Fibroblast of skin of right biceps (primary cell): ENCODE results near the gene ZNF521.
"Not testable (repeated sequence)": the region's sequence is repeated elsewhere in the genome, so short reads cannot be mapped to it uniquely, and the experiment has no call there.

ENCODE experiments used
- DNase-seq: peaks from one replicate; pipeline ENCODE4 v3.0.0-alpha.2; 2013

ZNF521 gene

DNA sequence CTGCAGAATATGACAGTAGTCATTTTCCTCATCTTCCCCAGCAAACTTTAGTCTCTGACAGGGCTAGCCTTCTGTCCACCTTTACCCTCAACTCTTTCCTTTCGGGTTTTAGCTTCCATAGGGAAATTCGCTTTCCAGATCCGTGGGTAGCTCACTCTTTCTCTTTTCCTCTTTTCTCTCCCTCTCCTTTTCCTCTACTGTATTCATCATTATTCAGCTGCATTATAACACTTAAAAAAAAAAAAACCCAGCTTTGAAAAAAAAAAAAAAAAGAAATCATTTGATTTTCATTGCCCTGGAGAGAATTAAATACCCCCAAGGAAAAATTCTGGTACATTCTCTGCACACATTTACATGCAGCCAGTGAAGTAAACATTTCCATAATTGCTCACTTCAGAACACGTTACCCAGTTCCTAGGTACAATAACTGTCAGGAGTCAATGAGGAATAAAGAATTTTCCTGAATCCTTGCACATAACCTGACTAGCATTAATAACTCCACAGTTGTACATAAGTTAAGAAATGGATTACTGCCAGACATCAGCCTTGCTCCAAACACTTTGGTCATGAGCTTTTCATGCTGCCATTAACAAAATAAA, 63.5 kb downstream of the ZNF521 start:
- DNase-seq: no peak

DNA sequence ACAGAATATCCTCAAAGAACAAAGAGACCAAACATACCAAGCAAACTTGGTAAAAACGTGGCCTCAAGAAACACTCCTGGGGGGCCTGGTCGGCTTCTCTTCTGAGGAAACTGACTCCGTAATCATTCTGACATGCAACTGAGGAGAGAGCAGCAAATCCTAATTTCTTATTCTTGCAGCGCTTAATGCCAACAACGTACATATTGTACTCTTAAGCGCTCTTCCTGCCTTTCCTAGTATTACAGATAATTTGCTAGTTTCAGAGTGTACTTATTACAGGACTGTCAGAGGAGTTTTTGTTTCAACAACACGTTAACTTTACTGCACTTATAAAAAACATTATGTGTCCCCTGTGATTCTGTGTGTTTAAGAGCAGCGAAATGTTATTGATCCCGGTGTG, 64.9 kb downstream of the ZNF521 start:
- no peak for DNase-seq

DNA sequence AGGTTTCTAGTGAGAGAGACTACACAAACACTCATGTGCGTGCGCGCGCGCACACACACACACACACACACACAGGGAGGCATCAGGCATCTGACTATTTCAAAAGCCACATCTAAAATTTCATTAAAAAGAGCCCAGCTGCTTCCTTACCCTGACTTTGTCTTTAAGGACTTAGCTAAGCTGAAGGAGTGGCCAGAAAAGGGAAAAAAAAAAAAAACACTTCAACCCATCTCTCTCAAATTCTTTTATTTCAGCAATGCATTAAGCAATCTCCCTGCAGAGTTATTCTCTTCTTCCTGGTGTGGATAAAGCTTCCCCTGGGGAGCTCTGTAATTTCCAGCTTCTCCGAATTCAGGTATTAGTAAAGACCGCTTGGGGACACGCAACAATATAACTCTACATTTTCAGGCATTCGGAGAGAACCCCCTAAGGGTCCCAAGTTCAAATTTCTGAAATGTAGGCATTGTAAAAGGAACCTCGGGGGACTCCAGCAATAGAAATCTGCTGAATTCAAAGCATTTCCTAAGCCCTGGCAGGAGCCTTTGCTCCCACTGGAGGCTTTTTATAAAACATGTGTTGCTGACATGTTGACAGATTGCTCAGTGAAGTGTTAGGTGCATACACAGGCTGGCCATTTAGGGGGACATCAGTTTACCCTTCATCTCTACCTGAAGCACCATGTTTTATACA, 67.0 kb downstream of the ZNF521 start:
- DNase-seq: peak; percentile 70

DNA sequence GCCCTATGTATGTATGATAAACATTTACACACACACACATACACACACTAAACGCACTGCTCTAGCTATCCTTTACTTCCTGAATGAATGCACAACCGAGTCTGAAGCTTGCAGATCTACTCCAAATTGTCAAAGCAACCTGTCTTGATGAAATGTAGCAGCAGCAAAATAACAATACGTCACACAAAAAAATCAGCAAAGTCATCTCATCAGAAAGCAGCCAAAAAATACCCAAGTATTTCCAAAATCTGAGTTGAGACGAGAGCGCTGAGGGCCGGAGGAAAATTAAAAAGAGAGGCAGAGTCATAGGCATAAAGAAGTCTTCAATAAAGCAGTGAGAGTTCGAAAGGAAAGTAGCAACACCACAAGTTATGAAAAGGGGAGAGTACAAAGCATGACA, 67.7 kb downstream of the ZNF521 start:
- DNase-seq: no peak

GRCh38 chr18:25283781-25284180, 68.2 kb downstream of the ZNF521 start:
- DNase-seq: no peak

- no peak for DNase-seq
Observed at GRCh38 chr18:25282896-25283703, 68.9 kb downstream of the ZNF521 start.

DNA sequence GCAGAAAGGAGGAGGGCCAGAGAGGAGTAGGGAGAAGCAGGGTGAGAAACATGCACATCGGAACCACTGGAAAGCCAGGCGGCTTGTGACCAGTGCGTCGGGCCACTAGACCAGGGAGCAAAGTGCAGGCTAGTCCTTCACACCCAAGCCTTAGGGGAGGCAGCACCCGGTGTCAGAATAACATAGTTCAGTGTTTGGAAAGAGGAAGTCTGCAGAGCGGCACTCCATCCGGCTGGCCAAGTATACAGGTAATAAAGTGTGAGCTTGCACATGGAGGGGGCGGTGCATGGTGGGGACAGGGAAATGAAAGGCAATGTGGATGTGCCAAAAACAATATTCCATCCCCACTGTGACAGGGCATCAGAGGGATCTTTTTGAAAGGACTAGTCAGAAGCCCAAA, 69.7 kb downstream of the ZNF521 start:
- no peak for DNase-seq

GRCh38 chr18:25281556-25281955, 70.4 kb downstream of the ZNF521 start:
- DNase-seq: no peak

GRCh38 chr18:25279961-25280360, 72.0 kb downstream of the ZNF521 start:
- no peak for DNase-seq

GRCh38 chr18:25279556-25279955, 72.4 kb downstream of the ZNF521 start:
- peak; percentile 67 for DNase-seq

GRCh38 chr18:25279133-25279532, 72.8 kb downstream of the ZNF521 start:
- DNase-seq: peak; percentile 78

GRCh38 chr18:25278394-25278793, 73.6 kb downstream of the ZNF521 start:
- no peak for DNase-seq

DNA sequence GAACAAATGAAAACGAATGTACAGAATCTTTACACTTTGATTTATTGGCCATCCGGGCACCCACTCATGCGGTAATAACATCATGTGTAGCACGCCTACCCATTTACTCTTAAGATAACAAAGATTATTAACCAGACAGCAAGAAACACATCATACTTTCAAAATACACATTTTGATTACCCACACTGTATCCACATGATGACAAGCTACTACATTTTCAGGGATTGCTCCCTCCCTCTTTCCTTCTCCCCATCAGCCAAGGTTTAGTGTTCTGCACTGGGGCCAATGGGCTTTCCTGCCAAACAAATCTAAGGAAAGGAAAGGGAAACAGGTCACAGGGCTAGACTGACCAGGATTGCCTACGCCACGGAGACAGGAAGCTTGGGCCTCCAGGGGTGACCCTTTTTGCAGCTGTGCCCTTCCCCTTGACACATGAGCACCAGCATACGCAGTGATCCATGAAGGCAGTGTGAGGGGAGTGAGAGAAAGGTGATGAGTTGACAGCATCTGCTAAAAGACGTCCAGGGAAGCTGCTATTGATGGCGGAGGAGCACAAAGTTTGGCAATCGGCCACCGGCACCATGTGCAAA, 76.5 kb downstream of the ZNF521 start:
- peak; percentile 33 for DNase-seq

DNA sequence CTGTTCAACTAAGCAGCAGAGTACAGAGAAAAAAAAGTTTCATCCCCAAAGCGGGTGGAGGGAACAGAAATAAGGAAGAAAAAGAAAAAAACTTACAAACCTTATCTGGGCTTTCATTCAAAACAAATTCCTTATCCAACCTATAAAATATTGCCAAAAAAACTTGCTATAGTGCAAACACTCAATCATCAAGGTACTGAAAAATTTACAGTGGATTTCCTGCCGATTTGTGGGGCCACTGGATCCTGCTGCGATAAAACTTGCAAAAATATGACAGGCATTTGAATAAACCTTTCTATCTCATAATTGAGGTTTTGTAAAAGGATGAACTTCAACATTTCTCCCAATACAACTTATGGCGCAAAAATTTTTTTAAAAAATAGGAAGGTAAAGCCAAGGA, 77.0 kb downstream of the ZNF521 start:
- peak; percentile 57 for DNase-seq

DNA sequence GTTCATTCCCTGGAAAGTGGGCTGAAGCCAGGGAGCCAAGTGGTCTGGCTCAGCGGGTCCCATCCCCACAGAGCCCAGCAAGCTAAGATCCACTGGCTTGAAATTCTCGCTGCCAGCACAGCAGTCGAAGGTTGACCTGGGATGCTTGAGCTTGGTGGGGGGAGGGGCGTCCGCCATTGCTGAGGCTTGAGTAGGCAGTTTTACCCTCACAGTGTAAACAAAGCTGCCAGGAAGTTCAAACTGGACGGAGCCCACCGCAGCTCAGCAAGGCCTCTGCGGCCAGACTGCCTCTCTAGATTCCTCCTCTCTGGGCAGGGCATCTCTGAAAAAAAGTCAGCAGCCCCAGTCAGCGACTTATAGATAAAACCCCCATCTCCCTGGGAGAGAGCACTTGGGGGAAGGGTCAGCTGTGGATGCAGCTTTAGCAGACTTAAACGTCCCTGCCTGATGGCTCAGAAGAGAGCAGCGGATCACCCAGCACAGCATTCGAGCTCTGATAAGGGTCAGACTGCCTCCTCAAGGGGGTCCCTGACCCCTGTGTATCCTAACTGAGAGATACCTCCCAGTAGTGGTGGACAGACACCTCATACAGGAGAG, 84.9 kb downstream of the ZNF521 start:
- not testable (repeated sequence) for DNase-seq

DNA sequence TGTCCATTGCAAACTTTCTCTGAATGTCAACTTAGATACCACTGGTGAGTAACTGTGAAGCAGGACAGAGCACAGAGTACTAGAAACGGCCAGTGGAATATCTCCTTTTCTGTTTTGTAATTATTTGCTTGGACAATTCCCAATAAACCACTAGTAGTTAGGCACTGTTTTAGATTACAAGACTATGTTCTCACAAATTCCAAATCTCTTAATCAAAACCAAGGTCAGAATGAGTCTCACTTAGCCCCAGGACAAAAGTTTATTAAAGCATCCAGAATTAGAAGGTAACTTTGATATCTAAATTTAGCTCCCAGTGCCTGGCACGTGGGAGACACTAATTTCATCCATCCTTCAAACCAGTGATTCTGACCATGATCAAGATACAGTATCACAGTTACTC, 89.0 kb downstream of the ZNF521 start:
- DNase-seq: peak; percentile 63

- no peak for DNase-seq
Observed at GRCh38 chr18:25261768-25262167, 90.2 kb downstream of the ZNF521 start.

DNA sequence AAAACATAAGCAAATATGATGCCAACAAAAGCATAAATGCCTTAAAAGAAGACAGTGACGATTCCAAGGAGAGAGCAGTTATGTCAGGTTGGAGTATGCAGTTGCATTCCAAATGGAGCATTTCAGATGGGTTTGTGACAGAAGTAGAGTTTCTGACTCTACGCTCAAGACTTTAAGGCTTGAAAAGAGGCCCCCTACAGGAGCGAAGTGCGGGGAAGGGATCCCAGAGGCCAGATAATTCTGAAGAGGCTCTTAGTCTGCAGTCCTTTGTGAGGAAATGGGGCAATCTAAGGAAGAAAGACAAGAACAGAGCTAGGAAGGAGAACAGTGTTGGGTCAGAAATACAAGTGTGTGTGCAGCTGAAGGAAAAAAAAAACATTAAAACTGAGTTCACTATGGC, 95.5 kb downstream of the ZNF521 start:
- DNase-seq: no peak

- DNase-seq: no peak
Observed at GRCh38 chr18:25253779-25254178, 98.2 kb downstream of the ZNF521 start.

DNA sequence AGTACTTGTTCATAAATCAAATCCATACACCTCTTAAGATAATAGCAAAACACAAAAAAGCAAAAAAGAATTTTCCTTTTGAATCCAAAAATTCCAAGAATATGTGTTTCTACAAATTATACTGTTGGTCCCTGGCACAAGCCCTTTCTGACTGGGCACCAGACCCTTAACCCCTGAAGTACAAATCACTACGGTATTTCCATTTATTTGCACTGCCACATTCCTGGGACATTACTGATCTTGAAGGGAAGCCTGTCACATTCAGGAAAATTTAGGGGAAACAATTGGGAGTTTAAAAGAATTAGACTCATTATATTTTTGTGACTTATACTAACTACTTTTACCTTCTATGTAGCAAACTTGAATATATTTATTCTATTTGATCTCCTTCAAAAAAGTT, 98.8 kb downstream of the ZNF521 start:
- DNase-seq: no peak

- DNase-seq: no peak
Observed at GRCh38 chr18:25251068-25251467, 100.9 kb downstream of the ZNF521 start.

DNA sequence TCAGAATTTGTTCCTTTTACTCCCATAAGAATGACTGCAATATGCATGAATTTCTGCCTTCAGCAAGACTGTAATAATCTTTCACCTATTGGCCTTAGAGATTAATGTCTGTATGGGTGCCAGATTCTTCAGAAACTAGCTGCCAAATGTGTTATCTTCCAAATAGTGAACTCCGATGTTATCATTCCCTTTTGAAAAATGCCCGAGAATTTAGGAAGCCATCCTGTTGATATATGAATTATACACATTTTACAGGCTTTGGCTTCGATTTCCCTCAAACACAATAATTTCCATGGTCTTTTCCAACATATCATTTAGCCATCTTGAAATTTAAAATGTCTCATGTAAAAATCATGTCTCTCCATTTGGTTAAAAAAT, 101.5 kb downstream of the ZNF521 start:
- no peak for DNase-seq

DNA sequence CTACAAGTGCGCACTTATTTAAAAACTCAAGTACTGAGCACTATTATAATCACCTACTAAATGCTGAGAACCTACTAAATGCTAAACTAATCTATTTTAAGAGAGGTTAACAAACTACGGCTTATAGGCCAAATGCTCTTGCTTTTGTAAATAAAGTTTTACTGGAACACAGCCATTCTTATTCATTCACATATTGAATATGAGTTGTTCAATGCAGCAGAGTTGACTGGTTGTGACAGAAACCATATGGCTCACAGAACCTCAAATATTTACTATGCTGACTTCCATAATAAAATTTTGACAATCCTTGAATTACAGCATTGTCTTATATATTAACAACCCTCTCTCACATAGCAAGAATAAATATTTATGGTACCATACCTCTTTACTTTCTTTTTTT, 103.2 kb downstream of the ZNF521 start:
- no peak for DNase-seq
